K562 (cell line): ENCODE results near the gene GNG7. TPM values are rescaled to one million over a fixed set of nuclear protein-coding genes. Genes with fewer than 3 reads are reported as not detected.

Experiments
- ADNP ChIP-seq: fragments of 200-800 bp; sonication (Bioruptor generic); IDR thresholded peaks from 2 replicates; pipeline ENCODE4 v1.6.1; 2016; ENCODE audit warnings: missing genetic modification characterization, missing compliant biosample characterization
- C11orf30 ChIP-seq: fragments of 450-650 bp; IDR thresholded peaks from 2 replicates; pipeline ENCODE4 v1.6.1; 2016; ENCODE audit warnings: low read depth, mild to moderate bottlenecking
- CCNT2 ChIP-seq: IDR thresholded peaks from 2 replicates; pipeline ENCODE4 v1.6.1; 2011; ENCODE audit warnings: borderline replicate concordance, low read depth, mild to moderate bottlenecking, moderate library complexity, mixed read lengths, low read length; ENCODE audit not compliant: insufficient read length; ENCODE audit errors: extremely low read depth
- HDAC6 ChIP-seq: IDR thresholded peaks from 2 replicates; pipeline ENCODE4 v1.6.1; 2012; ENCODE audit warnings: low read depth, mild to moderate bottlenecking, control low read depth, inconsistent platforms, low read length, moderate library complexity
- HDAC8 ChIP-seq: fragments of 450-650 bp; IDR thresholded peaks from 2 replicates; pipeline ENCODE4 v1.6.1; 2016; ENCODE audit warnings: mild to moderate bottlenecking, missing genetic modification characterization, moderate library complexity, missing compliant biosample characterization
- HES1 ChIP-seq: fragments of 450-650 bp; IDR thresholded peaks from 2 replicates; pipeline ENCODE4 v1.6.1; 2016; ENCODE audit warnings: low read depth, mild to moderate bottlenecking, moderate library complexity
- KDM1A ChIP-seq, 2 experiments: fragments of 450-650 bp; IDR thresholded peaks; 2 replicates each; pipeline ENCODE4 v1.6.1; 2016; ENCODE audit warnings: mild to moderate bottlenecking in 2 of 2
- LARP7 ChIP-seq: fragments of 450-650 bp; IDR thresholded peaks from 2 replicates; pipeline ENCODE4 v1.6.1; 2016
- MEF2D ChIP-seq: conservative IDR thresholded peaks from 2 replicates; pipeline ENCODE4 v1.6.1; 2016; ENCODE audit warnings: low read depth, missing genetic modification characterization, missing compliant biosample characterization
- PRPF4 ChIP-seq: fragments of 200-400 bp; formaldehyde crosslinking; IDR thresholded peaks from one replicate; pipeline ENCODE4 v1.6.1; 2017; ENCODE audit warnings: low read length, low read depth, mild to moderate bottlenecking; ENCODE audit not compliant: insufficient read depth, poor library complexity, severe bottlenecking
- RCOR1 ChIP-seq, 2 experiments: IDR thresholded peaks; 2 replicates each; pipeline ENCODE4 v1.6.1; 2012; ENCODE audit warnings: low read depth in 2 of 2, low read length in 2 of 2, borderline replicate concordance in 1 of 2, improper control_type of control experiment in 1 of 2
- SRSF1 ChIP-seq: fragments of 200-400 bp; formaldehyde crosslinking; IDR thresholded peaks from 2 replicates; pipeline ENCODE4 v1.6.1; 2017; ENCODE audit warnings: mild to moderate bottlenecking, low read depth, low read length, moderate library complexity
- TRIM24 ChIP-seq, 2 experiments: fragments of 450-650 bp; IDR thresholded peaks; 2 replicates each; pipeline ENCODE4 v1.6.1; 2016
- ZBED1 ChIP-seq: IDR thresholded peaks from 2 replicates; pipeline ENCODE4 v1.6.1; 2014
- ZNF436 ChIP-seq: fragments of 250-450, 450-650 bp; sonication (Bioruptor Pico); formaldehyde crosslinking; IDR thresholded peaks from 2 replicates; pipeline ENCODE4 v1.7.0; 2020; ENCODE audit warnings: mild to moderate bottlenecking
- ZNF584 ChIP-seq: fragments of 200-800 bp; sonication (Bioruptor generic); IDR thresholded peaks from 2 replicates; pipeline ENCODE4 v1.6.1; 2016; ENCODE audit warnings: low read depth, mild to moderate bottlenecking, missing genetic modification characterization, missing compliant biosample characterization
- ZNF707 ChIP-seq: fragments of 250-450 bp; sonication (Bioruptor Pico); conservative IDR thresholded peaks from 2 replicates; pipeline ENCODE4 v1.8.0; 2022; ENCODE audit warnings: inconsistent platforms, mild to moderate bottlenecking, moderate library complexity
- polyA plus RNA-seq, 8 experiments: library from polyadenylated mRNA; depleted of rRNA in 4 of 8; stranded (reverse) in 5 of 8; unstranded in 3 of 8; fragments of >200 nt; fragmentation: Nextera tagmentation in 2 of 8; fragmentation: Illumina TruSeq in 1 of 8; extraction: Ambion mirVana in 2 of 8; extraction: Trizol in 1 of 8; gene quantifications; 2 replicates each; pipeline versions ENCODE4 v1.2.1 to v1.2.3, GENCODE V29; 2011 to 2014; ENCODE audit warnings: inconsistent platforms in 1 of 8, missing spikeins in 1 of 8
- total RNA-seq, 7 experiments: library from RNA; depleted of rRNA in 6 of 7; stranded (reverse); fragments of >200 nt in 6 of 7; fragmentation: Illumina TruSeq in 2 of 7; extraction: Trizol in 2 of 7; gene quantifications; 2 replicates each; pipeline versions ENCODE4 v1.2.1 to v1.2.3, GENCODE V29; 2011 to 2021; ENCODE audit warnings: low replicate concordance in 1 of 7

Gene GNG7
- total and polyA plus RNA-seq, 9 of the 15 experiments (the other 6 are each of a cell fraction or from before 2014, with no cell fraction given): 0.01 to 0.20 (median 0.06) TPM; not detected in 1

GRCh38 chr19:2715470-2716274 lies 13.2 kb upstream of the GNG7 start (continued):
- no peak for TF ChIP-seq HDAC6
- no peak for TF ChIP-seq ZNF707 (CRISPR knock-in tag)
- TF ChIP-seq HES1: no peak
- TF ChIP-seq HDAC8 (tag): no peak
- no peak for TF ChIP-seq ZBED1
- no peak for TF ChIP-seq CCNT2
- TF ChIP-seq TRIM24 (IDR thresholded peaks at IDR 0.05): peak in 1 of 2 experiments; percentile 45; a peak in 1 of 4 replicates
- TF ChIP-seq SRSF1: no peak
- peak; percentile 66 to 69 for TF ChIP-seq KDM1A (IDR thresholded peaks at IDR 0.05)
- no peak for TF ChIP-seq ZNF436
- no peak for TF ChIP-seq ZNF584 (CRISPR knock-in tag)
- TF ChIP-seq MEF2D (tag): no peak
- TF ChIP-seq RCOR1 (IDR thresholded peaks at IDR 0.05; ENCODE audit: borderline replicate concordance in 1 of 2, low read depth in 2 of 2, low read length in 2 of 2): 0 out of 4 replicates have a peak, but pooled peaks of 1 of the 2 experiments have one; percentile 23
- TF ChIP-seq C11orf30: no peak
- peak; percentile 81 for TF ChIP-seq ADNP (tag)
- TF ChIP-seq LARP7: no peak
- no peak for TF ChIP-seq PRPF4
